ENCODE measurements around the gene SMYD3. TPM values are rescaled to one million over a fixed set of nuclear protein-coding genes. Genes with fewer than 3 reads are reported as not detected.

Gene SMYD3
- total RNA-seq, 1 donor from 2014 or later, result 35.4 TPM

- Mint-ChIP-seq H3K27me3 (ENCODE audit: unreplicated experiment) (no peaks in the 10 kb centered on the region), H3K9me3 (ENCODE audit: unreplicated experiment) (no peaks in the 10 kb centered on the region), H3K4me1 (ENCODE audit: unreplicated experiment) (no peaks in the 10 kb centered on the region), H3K36me3 (ENCODE audit: low read depth, unreplicated experiment) (no peaks in the 10 kb centered on the region), H3K27ac (ENCODE audit: unreplicated experiment) (no peak overlapping the region), H3K4me3 (ENCODE audit: unreplicated experiment) (no peak overlapping the region)
- DNase-seq (ENCODE audit: low spot score), result no peak
- no peak for TF ChIP-seq CTCF (IDR thresholded peaks at IDR 0.05; ENCODE audit: unreplicated experiment)
These were observed 732.9 kb downstream of the SMYD3 start for GRCh38 chr1:245774196-245774595.

DNA sequence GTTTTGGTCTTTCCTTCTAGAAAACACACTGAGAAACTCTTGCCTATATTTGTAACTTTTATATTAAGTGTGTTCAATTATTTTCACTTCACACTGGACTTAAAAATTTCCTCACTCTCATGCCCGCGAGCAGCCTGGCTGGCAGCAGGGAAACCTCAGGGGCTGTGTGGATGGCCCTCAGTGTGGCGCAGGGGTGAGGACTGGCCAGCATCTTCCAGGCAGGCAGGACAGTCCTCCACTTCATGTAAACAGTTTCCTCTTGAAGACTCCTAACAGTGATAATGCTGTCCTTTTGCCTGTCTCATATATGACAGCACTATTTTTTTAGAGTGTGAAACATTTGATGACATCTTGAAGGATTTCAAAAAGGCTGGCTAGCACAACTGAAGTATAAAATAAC lies 733.7 kb downstream of the SMYD3 start:
- no peak for DNase-seq (ENCODE audit: low spot score)
- Mint-ChIP-seq H3K36me3 (ENCODE audit: low read depth, unreplicated experiment) (no peaks in the 10 kb centered on the region), H3K4me1 (ENCODE audit: unreplicated experiment) (no peaks in the 10 kb centered on the region), H3K27ac (ENCODE audit: unreplicated experiment) (no peak overlapping the region), H3K27me3 (ENCODE audit: unreplicated experiment) (no peaks in the 10 kb centered on the region), H3K9me3 (ENCODE audit: unreplicated experiment) (no peaks in the 10 kb centered on the region), H3K4me3 (ENCODE audit: unreplicated experiment) (no peak overlapping the region)
- no peak for TF ChIP-seq CTCF (IDR thresholded peaks at IDR 0.05; ENCODE audit: unreplicated experiment)

DNA sequence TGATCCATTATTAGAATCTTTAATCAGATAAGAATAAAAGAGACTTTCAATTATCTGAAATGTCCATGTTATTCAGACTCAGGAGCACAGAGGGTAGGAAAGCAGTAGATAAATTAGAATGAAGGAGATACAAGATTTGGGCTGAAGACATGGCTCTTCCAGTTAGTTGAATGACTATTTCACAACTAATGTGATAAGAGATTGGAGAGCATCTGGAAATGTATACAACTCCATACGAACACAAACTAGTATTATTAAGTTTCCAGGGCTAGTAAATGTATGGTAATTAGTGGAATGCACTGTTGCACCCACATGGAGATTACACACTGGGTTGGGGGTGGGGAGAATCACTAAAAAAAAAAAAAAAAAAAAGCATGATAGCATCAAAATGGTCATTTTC lies 734.3 kb downstream of the SMYD3 start:
- H3K27me3 Mint-ChIP-seq (ENCODE audit: unreplicated experiment), result no peaks in the 10 kb centered on the region
- H3K36me3 Mint-ChIP-seq (ENCODE audit: low read depth, unreplicated experiment), result no peaks in the 10 kb centered on the region
- no peaks in the 10 kb centered on the region for H3K4me1 Mint-ChIP-seq (ENCODE audit: unreplicated experiment)
- no peaks in the 10 kb centered on the region for H3K9me3 Mint-ChIP-seq (ENCODE audit: unreplicated experiment)
- H3K4me3 Mint-ChIP-seq (ENCODE audit: unreplicated experiment), result no peak overlapping the region
- H3K27ac Mint-ChIP-seq (ENCODE audit: unreplicated experiment), result no peak overlapping the region
- DNase-seq (ENCODE audit: low spot score), result no peak
- no peak for TF ChIP-seq CTCF (IDR thresholded peaks at IDR 0.05; ENCODE audit: unreplicated experiment)

- Mint-ChIP-seq H3K4me3 (ENCODE audit: unreplicated experiment) (no peak overlapping the region), H3K27me3 (ENCODE audit: unreplicated experiment) (no peaks in the 10 kb centered on the region), H3K4me1 (ENCODE audit: unreplicated experiment) (no peaks in the 10 kb centered on the region), H3K9me3 (ENCODE audit: unreplicated experiment) (no peaks in the 10 kb centered on the region), H3K36me3 (ENCODE audit: low read depth, unreplicated experiment) (no peaks in the 10 kb centered on the region), H3K27ac (ENCODE audit: unreplicated experiment) (no peak overlapping the region)
- no peak for TF ChIP-seq CTCF (IDR thresholded peaks at IDR 0.05; ENCODE audit: unreplicated experiment)
- no peak for DNase-seq (ENCODE audit: low spot score)
These were observed 734.8 kb downstream of the SMYD3 start for GRCh38 chr1:245772325-245772724.

- no peaks in the 10 kb centered on the region for H3K27me3 Mint-ChIP-seq (ENCODE audit: unreplicated experiment)
- no peaks in the 10 kb centered on the region for H3K9me3 Mint-ChIP-seq (ENCODE audit: unreplicated experiment)
- H3K36me3 Mint-ChIP-seq (ENCODE audit: low read depth, unreplicated experiment), result no peaks in the 10 kb centered on the region
- H3K4me3 Mint-ChIP-seq (ENCODE audit: unreplicated experiment), result no peak overlapping the region
- no peak for TF ChIP-seq CTCF (IDR thresholded peaks at IDR 0.05; ENCODE audit: unreplicated experiment)
- no peak for DNase-seq (ENCODE audit: low spot score)
- no peaks in the 10 kb centered on the region for H3K4me1 Mint-ChIP-seq (ENCODE audit: unreplicated experiment)
- H3K27ac Mint-ChIP-seq (ENCODE audit: unreplicated experiment), result no peak overlapping the region
These were observed 735.4 kb downstream of the SMYD3 start for GRCh38 chr1:245771511-245772281.

Data from endothelial cell (in vitro differentiated cells).